T-helper 1 cell (primary cell): Measurements from ENCODE around the gene PCDHGB6.
"Not testable (repeated sequence)": the region's sequence is repeated elsewhere in the genome, so short reads cannot be mapped to it uniquely, and the experiment has no call there.

ENCODE experiments used
- DNase-seq, 5 donors: peaks; one replicate each; pipeline ENCODE4 v3.0.0-alpha.2; 2012 to 2020

Gene PCDHGB6

GRCh38 chr5:141389153-141390042, 18.4 kb upstream of the PCDHGB6 start:
- no peak for DNase-seq

GRCh38 chr5:141392429-141393198, 15.2 kb upstream of the PCDHGB6 start, which contains the start of gene PCDHGA8:
TSS of gene PCDHGA8 (plus strand) at chr5:141392633. CDS start at chr5:141392814, 181 bp downstream.
- DNase-seq: no peak

- no peak for DNase-seq
Measured at GRCh38 chr5:141393267-141393666, 14.6 kb upstream of the PCDHGB6 start.

GRCh38 chr5:141394401-141395187, 13.2 kb upstream of the PCDHGB6 start:
- DNase-seq: not testable (repeated sequence)

- peak in 2 of 5 donors; percentile 18 to 24 for DNase-seq
Measured at GRCh38 chr5:141397756-141398551, 9.9 kb upstream of the PCDHGB6 start, which contains the start of gene PCDHGB5. TSS of gene PCDHGB5 (plus strand) at chr5:141397947. CDS start at chr5:141398128, 181 bp downstream.

GRCh38 chr5:141398608-141399007, 9.2 kb upstream of the PCDHGB6 start:
- no peak for DNase-seq

- DNase-seq: no peak
Measured at GRCh38 chr5:141399555-141400258, 8.1 kb upstream of the PCDHGB6 start.

GRCh38 chr5:141402553-141403243, 5.1 kb upstream of the PCDHGB6 start, which contains the start of gene PCDHGA9:
TSS of gene PCDHGA9 (plus strand) at chr5:141402778. CDS start at chr5:141402953, 175 bp downstream.
- no peak for DNase-seq

- no peak for DNase-seq
Measured at GRCh38 chr5:141403387-141403786, 4.4 kb upstream of the PCDHGB6 start.

GRCh38 chr5:141409598-141410306, 1.9 kb downstream of the PCDHGB6 start:
- no peak for DNase-seq

- no peak for DNase-seq
Measured at GRCh38 chr5:141411575-141411974, 3.8 kb downstream of the PCDHGB6 start.

- peak in 3 of 5 donors; percentile 29 to 56 (median 55) for DNase-seq
Measured at GRCh38 chr5:141412854-141413539, 5.2 kb downstream of the PCDHGB6 start, which contains the start of gene PCDHGA10. TSS of gene PCDHGA10 (plus strand) at chr5:141412987. CDS start at chr5:141413176, 189 bp downstream.

- DNase-seq: no peak
Measured at GRCh38 chr5:141413540-141414069, 5.8 kb downstream of the PCDHGB6 start.

GRCh38 chr5:141414548-141415274, 6.9 kb downstream of the PCDHGB6 start:
- DNase-seq: not testable (repeated sequence)

- not testable (repeated sequence) for DNase-seq
Measured at GRCh38 chr5:141415275-141415618, 7.4 kb downstream of the PCDHGB6 start.

- DNase-seq: peak in 2 of 5 donors; percentile 31 to 36
Measured at GRCh38 chr5:141417494-141418172, 9.8 kb downstream of the PCDHGB6 start, which contains the start of gene PCDHGB7. TSS of gene PCDHGB7 (plus strand) at chr5:141417677. CDS start at chr5:141417860, 183 bp downstream.
